Natural killer cell (primary cell): ENCODE data around the gene SETBP1. TPM values are rescaled to one million over a fixed set of nuclear protein-coding genes. Genes with fewer than 3 reads are reported as not detected.

Experiments
- ATAC-seq, 3 donors: fragments of 150-1000 bp in 2 of 3; fragments of 200-7000 bp in 1 of 3; cut with Tn5 transposase; 1 replicate in 1 of 3; 2 replicates in 2 of 3; pipeline ENCODE4 v1.10.0; 2021; ENCODE audit warnings: mild to moderate bottlenecking in 2 of 3, moderate library complexity in 2 of 3
- DNase-seq, 2 donors: peaks; one replicate each; pipeline versions ENCODE4 v3.0.0 to v3.0.0-alpha.2; 2013 to 2021; ENCODE audit warnings: mixed read lengths in 1 of 2
- H3K27ac ChIP-seq: one replicate; pipeline ENCODE4 v1.5.1; 2013; ENCODE audit warnings: mild to moderate bottlenecking, low read length
- H3K27me3 ChIP-seq: one replicate; pipeline ENCODE4 v1.6.1; 2013; ENCODE audit warnings: low read length; ENCODE audit not compliant: control insufficient read depth, insufficient read depth
- H3K36me3 ChIP-seq: one replicate; pipeline ENCODE4 v1.6.1; 2013; ENCODE audit warnings: low read length; ENCODE audit not compliant: control insufficient read depth, insufficient read depth
- H3K4me1 ChIP-seq: one replicate; pipeline ENCODE4 v1.6.1; 2013; ENCODE audit warnings: low read length; ENCODE audit not compliant: control insufficient read depth, insufficient read depth
- H3K4me3 ChIP-seq: one replicate; pipeline ENCODE4 v1.5.1; 2013; ENCODE audit warnings: low read length
- H3K9me3 ChIP-seq: one replicate; pipeline ENCODE4 v1.6.1; 2013; ENCODE audit warnings: low read length; ENCODE audit not compliant: control insufficient read depth, insufficient read depth
- H3K27ac Mint-ChIP-seq, 2 donors: one replicate each; pipeline ENCODE4 v1.8.0; 2022; ENCODE audit warnings: mild to moderate bottlenecking in 2 of 2, mixed read lengths in 2 of 2, moderate library complexity in 1 of 2
- H3K27me3 Mint-ChIP-seq, 2 donors: one replicate each; pipeline ENCODE4 v1.8.0; 2022; ENCODE audit warnings: low read depth in 2 of 2, mixed read lengths in 2 of 2
- H3K36me3 Mint-ChIP-seq: one replicate; pipeline ENCODE4 v1.8.0; 2022; ENCODE audit warnings: mixed read lengths
- H3K4me1 Mint-ChIP-seq, 2 donors: one replicate each; pipeline ENCODE4 v1.8.0; 2022; ENCODE audit warnings: mixed read lengths in 2 of 2
- H3K4me3 Mint-ChIP-seq: one replicate; pipeline ENCODE4 v1.8.0; 2022; ENCODE audit warnings: mild to moderate bottlenecking, moderate library complexity, mixed read lengths
- H3K9me3 Mint-ChIP-seq, 2 donors: one replicate each; pipeline ENCODE4 v1.8.0; 2022; ENCODE audit warnings: mixed read lengths in 2 of 2
- WGBS: methylation state at CpG from one replicate; pipeline ENCODE4 v1.1.7; 2013; ENCODE audit warnings: missing lambda C conversion rate; ENCODE audit not compliant: insufficient coverage; 5-methylcytosine and 5-hydroxymethylcytosine counted together
- intact Hi-C: fragments of 100-400 bp; cut with micrococcal nuclease; formaldehyde crosslinking; loops from one replicate; pipeline ENCODE4 v1.14.2; 2022
- total RNA-seq, 4 donors: library from RNA; stranded (reverse); fragments of 120-200 nt in 1 of 4; gene quantifications; one replicate each; pipeline versions ENCODE4 v1.2.3 to v1.2.4, GENCODE V29; 2013 to 2022
- TF ChIP-seq, protein P1 (sequence below): fragments of 200-600 bp; IDR thresholded peaks from one replicate; pipeline ENCODE4 v1.8.0; 2022; ENCODE audit warnings: antibody characterized with exemption

The SETBP1 gene
- total RNA-seq, 3 donors from 2014 or later (not counting 1 experiment from before 2014, with no cell fraction given) = 36.0 to 46.6 (median 41.2) TPM

GRCh38 chr18:44876024-44876423, 195.3 kb downstream of the SETBP1 start:
- Mint-ChIP-seq H3K27me3 (peaks cover 0 to 2% of the 10 kb centered on the region in 2 donors), H3K27ac (no peak overlapping the region), H3K4me1 (peaks cover 12 to 23% of the 10 kb centered on the region in 2 donors), H3K36me3 (no peaks in the 10 kb centered on the region), H3K9me3 (no peaks in the 10 kb centered on the region), H3K4me3 (no peak overlapping the region)
- Histone ChIP-seq H3K27me3 (no peaks in the 10 kb centered on the region), H3K9me3 (no peaks in the 10 kb centered on the region), H3K4me3 (no peak overlapping the region), H3K36me3 (no peaks in the 10 kb centered on the region), H3K4me1 (peaks cover 3% of the 10 kb centered on the region), H3K27ac (no peak overlapping the region)
- TF ChIP-seq, protein P1, sequence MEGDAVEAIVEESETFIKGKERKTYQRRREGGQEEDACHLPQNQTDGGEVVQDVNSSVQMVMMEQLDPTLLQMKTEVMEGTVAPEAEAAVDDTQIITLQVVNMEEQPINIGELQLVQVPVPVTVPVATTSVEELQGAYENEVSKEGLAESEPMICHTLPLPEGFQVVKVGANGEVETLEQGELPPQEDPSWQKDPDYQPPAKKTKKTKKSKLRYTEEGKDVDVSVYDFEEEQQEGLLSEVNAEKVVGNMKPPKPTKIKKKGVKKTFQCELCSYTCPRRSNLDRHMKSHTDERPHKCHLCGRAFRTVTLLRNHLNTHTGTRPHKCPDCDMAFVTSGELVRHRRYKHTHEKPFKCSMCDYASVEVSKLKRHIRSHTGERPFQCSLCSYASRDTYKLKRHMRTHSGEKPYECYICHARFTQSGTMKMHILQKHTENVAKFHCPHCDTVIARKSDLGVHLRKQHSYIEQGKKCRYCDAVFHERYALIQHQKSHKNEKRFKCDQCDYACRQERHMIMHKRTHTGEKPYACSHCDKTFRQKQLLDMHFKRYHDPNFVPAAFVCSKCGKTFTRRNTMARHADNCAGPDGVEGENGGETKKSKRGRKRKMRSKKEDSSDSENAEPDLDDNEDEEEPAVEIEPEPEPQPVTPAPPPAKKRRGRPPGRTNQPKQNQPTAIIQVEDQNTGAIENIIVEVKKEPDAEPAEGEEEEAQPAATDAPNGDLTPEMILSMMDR = no peak
- intact Hi-C loops = no loop called here
- WGBS = 100% methylated on average over 1 of the region's 1 CpG
- ATAC-seq (no peak), DNase-seq (no peak)

DNA sequence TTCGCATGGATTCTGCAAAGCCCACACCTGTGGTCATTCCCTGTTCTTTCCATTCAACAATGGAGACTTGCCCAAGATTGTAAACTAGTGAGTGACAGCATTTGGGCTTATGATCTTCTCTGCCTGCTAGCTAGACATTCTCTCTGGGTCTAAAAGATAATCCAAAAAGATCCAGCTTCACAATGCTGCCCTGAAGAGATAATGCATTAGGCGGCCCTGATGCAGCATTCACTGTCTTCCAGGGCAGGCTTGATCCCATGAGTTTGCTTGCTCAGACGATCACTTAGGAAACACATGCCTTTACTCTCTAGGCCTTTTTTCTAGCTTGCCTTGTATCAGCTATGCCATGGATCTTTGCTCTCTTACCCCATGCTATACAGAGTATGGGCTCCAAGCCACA, 196.1 kb downstream of the SETBP1 start:
- TF ChIP-seq, protein P1 = no peak
- no peak overlapping the region for H3K27ac Mint-ChIP-seq
- H3K4me1 ChIP-seq = peaks cover under 1% of the 10 kb centered on the region
- H3K36me3 Mint-ChIP-seq = no peaks in the 10 kb centered on the region
- no peak overlapping the region for H3K4me3 Mint-ChIP-seq
- no peaks in the 10 kb centered on the region for H3K36me3 ChIP-seq
- intact Hi-C loops = no loop called here
- 92% methylated on average over 3 of the region's 3 CpGs for WGBS
- H3K27me3 Mint-ChIP-seq = peaks cover 0 to 2% of the 10 kb centered on the region in 2 donors
- H3K4me1 Mint-ChIP-seq = peaks cover 4 to 18% of the 10 kb centered on the region in 2 donors
- no peak overlapping the region for H3K27ac ChIP-seq
- H3K4me3 ChIP-seq = no peak overlapping the region
- H3K9me3 Mint-ChIP-seq = no peaks in the 10 kb centered on the region
- ATAC-seq (no peak), DNase-seq (no peak)
- H3K9me3 ChIP-seq = no peaks in the 10 kb centered on the region
- H3K27me3 ChIP-seq = no peaks in the 10 kb centered on the region

- no peaks in the 10 kb centered on the region for H3K9me3 ChIP-seq
- ATAC-seq = no peak
- DNase-seq = no peak
- H3K4me3 Mint-ChIP-seq = no peak overlapping the region
- no peak overlapping the region for H3K27ac Mint-ChIP-seq
- peaks cover 0 to 2% of the 10 kb centered on the region in 2 donors for H3K27me3 Mint-ChIP-seq
- no peaks in the 10 kb centered on the region for H3K4me1 ChIP-seq
- H3K9me3 Mint-ChIP-seq = no peaks in the 10 kb centered on the region
- no peaks in the 10 kb centered on the region for H3K27me3 ChIP-seq
- no peaks in the 10 kb centered on the region for H3K36me3 ChIP-seq
- intact Hi-C loops = no loop called here
- H3K27ac ChIP-seq = no peak overlapping the region
- H3K36me3 Mint-ChIP-seq = no peaks in the 10 kb centered on the region
- peaks cover 4 to 15% of the 10 kb centered on the region in 2 donors for H3K4me1 Mint-ChIP-seq
- no peak overlapping the region for H3K4me3 ChIP-seq
- TF ChIP-seq, protein P1 = no peak
These were observed 197.6 kb downstream of the SETBP1 start for GRCh38 chr18:44878335-44878734.

GRCh38 chr18:44880170-44880569, 199.5 kb downstream of the SETBP1 start:
- TF ChIP-seq, protein P1 = no peak
- no peak overlapping the region for H3K27ac ChIP-seq
- 94% methylated on average over 5 of the region's 5 CpGs for WGBS
- no peaks in the 10 kb centered on the region for H3K27me3 ChIP-seq
- no peak overlapping the region for H3K4me3 ChIP-seq
- Mint-ChIP-seq H3K9me3 (no peaks in the 10 kb centered on the region), H3K36me3 (no peaks in the 10 kb centered on the region), H3K4me3 (no peak overlapping the region), H3K4me1 (peaks cover 4 to 15% of the 10 kb centered on the region in 2 donors), H3K27ac (no peak overlapping the region), H3K27me3 (peaks cover 0 to 2% of the 10 kb centered on the region in 2 donors)
- H3K4me1 ChIP-seq = no peaks in the 10 kb centered on the region
- H3K36me3 ChIP-seq = no peaks in the 10 kb centered on the region
- ATAC-seq (no peak), DNase-seq (no peak)
- intact Hi-C loops = no loop called here
- H3K9me3 ChIP-seq = no peaks in the 10 kb centered on the region
